Measurements from ENCODE around the gene NAALADL2. TPM values are rescaled to one million over a fixed set of nuclear protein-coding genes. Genes with fewer than 3 reads are reported as not detected.

NAALADL2 gene
- total and polyA plus RNA-seq, 8 donors, result 0.76 to 15.4 (median 7.9) TPM

DNA sequence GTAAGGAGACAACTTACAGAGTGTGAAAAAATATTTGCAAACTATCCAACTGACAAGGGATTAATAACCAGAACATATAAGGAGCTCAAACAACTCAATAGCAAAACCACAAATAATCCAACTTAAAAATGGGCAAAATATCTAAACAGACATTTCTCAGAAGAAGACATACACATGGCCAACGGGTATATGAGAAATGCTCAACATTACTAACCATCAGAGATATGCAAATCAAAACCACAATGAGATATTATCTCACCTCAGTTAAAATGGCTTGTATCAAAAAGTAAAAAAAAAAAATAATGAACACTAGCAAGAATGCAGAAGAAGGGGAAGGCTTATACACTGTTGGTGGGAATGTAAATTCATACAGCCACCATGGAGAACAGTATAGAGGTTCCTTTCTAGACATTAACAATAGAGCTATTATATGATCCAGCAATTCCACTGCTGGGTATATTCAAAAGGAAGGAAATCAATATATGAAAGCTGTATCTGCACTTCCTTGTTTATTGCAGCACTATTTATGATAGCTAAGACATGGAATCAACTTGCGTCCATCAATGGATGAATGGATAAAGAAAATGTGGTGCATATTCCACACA lies 998.6 kb downstream of the NAALADL2 start:
- H3K9me3 ChIP-seq, result no peaks in the 10 kb centered on the region
- no peaks in the 10 kb centered on the region for H3K27me3 ChIP-seq
- intact Hi-C loops (cut with DNase I), result no loop called here
- no peaks in the 10 kb centered on the region for H3K36me3 ChIP-seq
- H3K4me1 ChIP-seq, result no peaks in the 10 kb centered on the region
- no peak for ATAC-seq
- no peak for TF ChIP-seq CTCF (IDR thresholded peaks at IDR 0.05)
- DNase-seq, result no peak
- no peak overlapping the region for H3K27ac ChIP-seq
- WGBS, 2 donors, result 67 to 79% methylated on average over 2 of the region's 2 CpGs
- no peak for FAIRE-seq
- no peak overlapping the region for H3K4me3 ChIP-seq

Small RNAs within 50 kb of the gene (microRNA-seq; reads per million reads assigned to microRNA genes)
- 0 to 0.39 reads per million in 2 donors for gene MIR4789
